Breast epithelium (tissue), 3 donors: ENCODE results near the gene IGLON5.

Source experiments
- POLR2A ChIP-seq: fragments of 450-650 bp; IDR thresholded peaks from one replicate; pipeline ENCODE4 v1.6.1; 2016; ENCODE audit warnings: antibody characterized with exemption, mild to moderate bottlenecking, moderate library complexity
- POLR2AphosphoS5 ChIP-seq, 3 donors: sonication (generic); formaldehyde crosslinking; IDR thresholded peaks; one replicate each; pipeline ENCODE4 v1.6.1; 2017; ENCODE audit warnings: antibody characterized with exemption in 3 of 3

DNA sequence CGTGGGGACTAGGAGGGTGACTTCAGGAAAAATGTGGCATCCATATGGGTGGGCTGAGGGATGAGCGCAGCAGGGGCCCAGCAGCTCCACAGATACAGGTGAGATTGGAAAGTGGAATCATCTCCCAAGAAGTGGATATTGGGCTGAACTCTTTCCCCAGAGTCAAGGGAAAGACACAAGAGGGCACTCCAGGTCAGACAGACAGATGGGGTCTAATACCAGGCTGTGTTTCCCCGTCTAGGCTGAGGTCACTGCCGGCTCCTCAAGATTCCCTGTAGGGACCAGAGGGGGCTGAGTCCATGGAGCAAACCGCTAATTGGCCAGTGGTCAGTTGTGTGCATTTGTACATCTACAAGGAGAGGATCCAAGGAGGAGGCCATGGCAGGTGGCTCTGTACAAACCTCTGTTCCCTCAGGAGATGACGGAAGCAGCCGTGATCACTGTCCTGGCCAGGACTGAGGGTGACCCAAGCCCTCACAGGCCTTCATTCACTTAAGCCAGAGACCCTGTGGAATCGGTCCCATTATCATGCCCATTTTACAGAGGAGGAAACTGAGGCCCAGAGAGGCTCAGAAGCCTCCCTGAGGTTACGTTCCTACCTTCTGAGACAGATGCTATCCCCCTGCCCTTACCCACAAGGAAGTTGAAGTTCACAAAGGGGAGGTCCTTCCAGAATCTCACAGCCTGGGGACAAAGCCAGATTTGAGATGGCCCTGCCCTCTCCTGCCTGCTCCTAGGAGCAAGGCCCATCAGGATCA is 14.9 kb upstream of the IGLON5 start:
- TF ChIP-seq POLR2AphosphoS5 (IDR thresholded peaks at IDR 0.05) (no peak), POLR2A (no peak)
